Muscle layer of colon (tissue), 2 donors: Measurements from ENCODE around the gene MYO1B.

ENCODE experiments used
- H3K27ac ChIP-seq: one replicate; pipeline ENCODE4 v1.7.0; 2013; ENCODE audit warnings: low read depth, mild to moderate bottlenecking, low read length, moderate library complexity
- H3K27me3 ChIP-seq, 2 donors: one replicate each; pipeline ENCODE4 v1.7.0; 2013; ENCODE audit warnings: low read length in 2 of 2, mild to moderate bottlenecking in 2 of 2; ENCODE audit not compliant: insufficient read depth in 2 of 2, control insufficient read depth in 1 of 2
- H3K36me3 ChIP-seq: one replicate; pipeline ENCODE4 v1.7.0; 2013; ENCODE audit warnings: mild to moderate bottlenecking, low read length; ENCODE audit not compliant: insufficient read depth
- H3K4me1 ChIP-seq: one replicate; pipeline ENCODE4 v1.7.0; 2013; ENCODE audit warnings: mild to moderate bottlenecking, low read length; ENCODE audit not compliant: insufficient read depth
- H3K4me3 ChIP-seq, 2 donors: one replicate each; pipeline ENCODE4 v1.7.0; 2013; ENCODE audit warnings: low read length in 2 of 2, low read depth in 1 of 2, mild to moderate bottlenecking in 1 of 2, moderate library complexity in 1 of 2
- H3K9ac ChIP-seq: one replicate; pipeline ENCODE4 v1.7.0; 2013; ENCODE audit warnings: low read length
- H3K9me3 ChIP-seq: one replicate; pipeline ENCODE4 v1.7.0; 2013; ENCODE audit warnings: mild to moderate bottlenecking, low read length
- donor health status: abdominal sarcoma.
- donor health status: Adenocarcinoma of cecum.

The MYO1B gene

DNA sequence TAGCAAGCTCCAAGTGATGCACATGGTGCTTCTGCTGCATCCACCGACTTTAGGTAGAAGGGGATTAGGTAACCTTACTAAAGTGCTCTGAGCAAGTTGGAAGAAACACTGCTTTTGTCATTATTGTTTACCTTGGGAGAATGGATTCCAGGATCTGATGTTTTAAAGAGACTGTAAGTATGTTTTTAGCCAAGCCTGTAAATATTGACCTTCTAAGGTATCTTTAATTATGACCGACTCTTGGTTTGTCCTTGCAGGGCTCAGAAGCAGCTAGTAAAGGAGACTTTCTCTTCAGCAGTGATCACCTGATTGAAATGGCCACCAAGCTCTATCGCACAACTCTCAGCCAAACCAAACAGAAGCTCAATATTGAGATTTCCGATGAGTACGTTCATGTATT is 170.7 kb downstream of the MYO1B start:
- H3K27me3 ChIP-seq, result no peaks in the 10 kb centered on the region
- no peaks in the 10 kb centered on the region for H3K4me1 ChIP-seq
- no peaks in the 10 kb centered on the region for H3K9me3 ChIP-seq
- no peak overlapping the region for H3K9ac ChIP-seq
- H3K4me3 ChIP-seq, result no peak overlapping the region
- H3K36me3 ChIP-seq, result no peaks in the 10 kb centered on the region
- no peak overlapping the region for H3K27ac ChIP-seq

DNA sequence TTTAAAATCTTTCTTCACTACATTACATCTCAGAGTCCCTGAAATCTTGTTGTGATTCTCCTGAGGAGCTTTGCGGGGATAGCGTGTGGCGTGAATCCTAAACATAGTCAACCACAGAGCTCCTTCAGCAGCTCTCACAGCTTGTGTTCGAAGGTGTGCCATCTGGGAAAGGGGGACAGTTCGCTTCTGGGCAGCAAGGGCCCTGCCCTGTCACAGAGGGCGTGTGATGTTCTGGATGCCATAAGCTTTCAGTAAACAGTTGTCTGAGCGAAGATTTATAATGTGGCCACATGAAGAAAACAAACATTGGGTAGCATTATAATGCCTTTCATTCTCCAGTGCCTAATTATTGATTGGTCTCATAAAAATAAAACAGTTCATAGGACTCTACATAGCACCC is 172.5 kb downstream of the MYO1B start:
- Histone ChIP-seq H3K36me3 (no peaks in the 10 kb centered on the region), H3K9me3 (no peaks in the 10 kb centered on the region), H3K4me1 (no peaks in the 10 kb centered on the region), H3K4me3 (no peak overlapping the region), H3K9ac (no peak overlapping the region), H3K27me3 (no peaks in the 10 kb centered on the region), H3K27ac (no peak overlapping the region)

GRCh38 chr2:191421950-191422349 is 176.7 kb downstream of the MYO1B start:
- H3K4me3 ChIP-seq, result no peak overlapping the region
- no peaks in the 10 kb centered on the region for H3K4me1 ChIP-seq
- no peaks in the 10 kb centered on the region for H3K9me3 ChIP-seq
- H3K9ac ChIP-seq, result no peak overlapping the region
- no peaks in the 10 kb centered on the region for H3K27me3 ChIP-seq
- no peaks in the 10 kb centered on the region for H3K36me3 ChIP-seq
- no peak overlapping the region for H3K27ac ChIP-seq

DNA sequence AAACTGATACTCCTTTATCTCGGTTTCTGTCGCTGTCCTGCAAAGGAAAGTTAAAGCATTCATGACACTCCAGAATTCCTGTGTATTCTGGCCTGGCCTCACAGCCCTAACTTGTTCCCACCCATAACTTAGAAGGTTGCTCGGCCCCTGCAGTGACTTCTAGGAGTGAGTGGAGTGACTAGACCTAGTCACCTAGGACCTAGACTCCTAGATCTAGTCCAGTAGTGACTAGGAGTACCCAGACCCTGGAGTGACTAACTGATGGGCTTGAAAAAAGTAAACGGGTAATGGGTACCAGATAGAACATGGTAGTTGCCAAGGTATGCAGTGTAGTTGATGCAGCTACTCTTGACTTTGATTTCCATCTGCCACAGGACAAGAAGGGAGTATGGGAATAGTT is 181.8 kb downstream of the MYO1B start:
- Histone ChIP-seq H3K27ac (no peak overlapping the region), H3K27me3 (no peaks in the 10 kb centered on the region), H3K4me3 (no peak overlapping the region), H3K36me3 (no peaks in the 10 kb centered on the region), H3K4me1 (no peaks in the 10 kb centered on the region), H3K9ac (no peak overlapping the region), H3K9me3 (no peaks in the 10 kb centered on the region)

DNA sequence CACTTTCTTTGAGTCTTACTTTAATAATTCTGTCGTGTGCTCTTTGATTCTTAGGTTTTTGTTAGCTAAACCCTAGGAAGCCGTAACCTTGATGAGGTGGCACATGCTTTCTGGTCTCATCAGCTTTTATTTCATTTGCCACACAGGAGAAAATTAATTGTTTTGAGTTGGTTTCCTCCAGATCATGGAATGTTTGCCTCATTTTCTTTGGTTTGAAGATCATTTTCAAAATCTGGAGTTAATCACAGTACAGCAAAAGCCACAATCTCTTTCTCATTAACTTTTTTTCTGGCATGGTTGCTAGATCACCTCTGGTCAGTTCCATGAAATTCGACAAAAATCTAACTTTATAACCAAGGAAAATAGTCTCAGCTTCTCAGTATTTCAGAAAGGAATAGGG is 182.9 kb downstream of the MYO1B start:
- no peak overlapping the region for H3K4me3 ChIP-seq
- no peaks in the 10 kb centered on the region for H3K36me3 ChIP-seq
- no peaks in the 10 kb centered on the region for H3K27me3 ChIP-seq
- H3K27ac ChIP-seq, result no peak overlapping the region
- H3K9me3 ChIP-seq, result no peaks in the 10 kb centered on the region
- H3K9ac ChIP-seq, result no peak overlapping the region
- H3K4me1 ChIP-seq, result no peaks in the 10 kb centered on the region

GRCh38 chr2:191430476-191430875 is 185.3 kb downstream of the MYO1B start:
- Histone ChIP-seq H3K4me1 (no peaks in the 10 kb centered on the region), H3K27ac (no peak overlapping the region), H3K27me3 (no peaks in the 10 kb centered on the region), H3K4me3 (no peak overlapping the region), H3K9ac (no peak overlapping the region), H3K9me3 (no peaks in the 10 kb centered on the region), H3K36me3 (no peaks in the 10 kb centered on the region)

DNA sequence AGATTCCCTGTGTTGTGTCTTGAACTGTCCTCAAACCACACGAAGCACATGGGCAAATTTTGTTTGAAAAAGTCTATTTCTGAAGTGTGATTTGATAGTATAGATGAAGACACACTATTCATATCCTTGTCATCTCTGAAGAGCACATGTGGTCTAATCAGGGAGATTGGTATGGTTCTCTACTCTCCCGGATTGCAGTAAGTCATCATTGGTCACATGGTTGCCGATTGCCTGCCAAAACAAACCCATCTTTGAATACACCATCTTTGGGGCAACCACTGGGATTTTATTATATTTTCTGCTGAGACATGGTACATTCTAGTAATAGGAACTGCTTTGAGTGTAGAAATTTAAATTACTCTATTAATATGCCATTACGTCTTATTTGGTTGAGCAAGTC is 186.9 kb downstream of the MYO1B start:
- Histone ChIP-seq H3K27ac (no peak overlapping the region), H3K27me3 (no peaks in the 10 kb centered on the region), H3K4me3 (no peak overlapping the region), H3K36me3 (no peaks in the 10 kb centered on the region), H3K9ac (no peak overlapping the region), H3K4me1 (no peaks in the 10 kb centered on the region), H3K9me3 (no peaks in the 10 kb centered on the region)

GRCh38 chr2:191434072-191434471 is 188.9 kb downstream of the MYO1B start:
- Histone ChIP-seq H3K27me3 (no peaks in the 10 kb centered on the region), H3K27ac (no peak overlapping the region), H3K9me3 (no peaks in the 10 kb centered on the region), H3K9ac (no peak overlapping the region), H3K4me3 (no peak overlapping the region), H3K36me3 (no peaks in the 10 kb centered on the region), H3K4me1 (no peaks in the 10 kb centered on the region)

- H3K27ac ChIP-seq, result no peak overlapping the region
- no peak overlapping the region for H3K4me3 ChIP-seq
- no peaks in the 10 kb centered on the region for H3K27me3 ChIP-seq
- no peaks in the 10 kb centered on the region for H3K9me3 ChIP-seq
- H3K9ac ChIP-seq, result no peak overlapping the region
- no peaks in the 10 kb centered on the region for H3K36me3 ChIP-seq
- H3K4me1 ChIP-seq, result no peaks in the 10 kb centered on the region
Measured at GRCh38 chr2:191435141-191435540, 189.9 kb downstream of the MYO1B start.

DNA sequence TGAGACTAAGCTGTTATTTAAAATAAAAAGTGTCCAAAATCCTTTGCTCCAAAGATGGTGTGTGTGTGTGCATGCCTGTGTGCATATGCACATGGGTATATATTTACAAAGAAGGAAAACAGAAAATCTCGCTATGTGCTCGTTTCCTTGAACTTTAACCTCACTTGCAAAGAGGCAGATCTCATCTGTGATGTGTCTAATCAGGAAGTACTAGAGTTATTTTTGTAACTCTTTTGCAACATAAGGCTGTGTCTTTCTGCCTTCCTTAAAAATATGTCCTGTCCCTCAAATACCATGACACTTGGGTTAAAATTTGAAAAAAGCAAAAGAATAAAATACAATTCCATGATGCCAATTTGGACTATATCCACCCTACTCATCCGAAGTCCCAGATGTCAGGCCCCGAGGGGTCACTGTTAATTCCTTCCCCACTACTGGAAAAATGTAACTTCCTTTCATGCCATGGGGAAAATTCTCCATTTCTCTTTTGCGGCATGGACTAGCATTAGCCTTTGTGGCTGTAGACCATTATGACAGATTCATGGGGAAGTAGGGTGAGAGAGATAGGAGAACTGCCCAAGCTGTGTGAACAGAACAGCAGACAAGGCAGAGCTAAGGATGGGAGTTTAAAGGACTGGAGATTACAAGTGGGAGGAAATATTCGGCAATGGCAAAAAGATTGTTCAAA is 191.3 kb downstream of the MYO1B start:
- no peak overlapping the region for H3K27ac ChIP-seq
- H3K27me3 ChIP-seq, result no peaks in the 10 kb centered on the region
- H3K9me3 ChIP-seq, result no peaks in the 10 kb centered on the region
- no peak overlapping the region for H3K4me3 ChIP-seq
- no peaks in the 10 kb centered on the region for H3K4me1 ChIP-seq
- H3K36me3 ChIP-seq, result no peaks in the 10 kb centered on the region
- no peak overlapping the region for H3K9ac ChIP-seq

DNA sequence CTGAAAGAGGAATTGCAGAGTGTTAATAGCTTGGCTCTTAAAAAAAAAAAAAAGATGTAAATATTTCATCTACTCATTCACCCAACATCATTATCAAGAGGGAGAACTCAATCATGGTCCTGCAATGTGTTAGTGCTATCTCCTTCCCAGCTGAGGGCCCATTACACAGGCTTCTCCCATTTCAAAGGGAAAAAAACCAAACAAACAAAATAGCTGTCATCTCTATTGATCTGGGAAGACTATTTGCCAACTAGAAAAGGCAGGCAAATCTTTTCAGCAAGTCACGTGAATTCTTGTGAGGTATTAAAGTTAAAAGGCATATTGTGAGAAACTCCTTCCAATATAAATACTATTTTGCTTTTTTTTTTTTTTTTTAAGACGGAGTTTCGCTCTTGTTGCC is 194.3 kb downstream of the MYO1B start:
- Histone ChIP-seq H3K36me3 (no peaks in the 10 kb centered on the region), H3K9me3 (no peaks in the 10 kb centered on the region), H3K4me1 (no peaks in the 10 kb centered on the region), H3K27me3 (no peaks in the 10 kb centered on the region), H3K9ac (no peak overlapping the region), H3K4me3 (no peak overlapping the region), H3K27ac (no peak overlapping the region)

- Histone ChIP-seq H3K9me3 (no peaks in the 10 kb centered on the region), H3K36me3 (no peaks in the 10 kb centered on the region), H3K4me3 (no peak overlapping the region), H3K9ac (no peak overlapping the region), H3K27ac (no peak overlapping the region), H3K4me1 (no peaks in the 10 kb centered on the region), H3K27me3 (no peaks in the 10 kb centered on the region)
Measured at GRCh38 chr2:191441496-191442214, 196.5 kb downstream of the MYO1B start.
